SK-N-SH (cell line): ENCODE results near the gene CD3E. TPM values are rescaled to one million over a fixed set of nuclear protein-coding genes. Genes with fewer than 3 reads are reported as not detected.

Source experiments
- EP300 ChIP-seq, 2 experiments: IDR thresholded peaks; 2 replicates each; pipeline versions ENCODE4 v1.4.0 to v1.6.1; 2012; ENCODE audit warnings: borderline replicate concordance in 1 of 2, low read depth in 1 of 2, low read length in 1 of 2
- EZH2phosphoT487 ChIP-seq: fragments of 200-600 bp; sonication (generic); IDR thresholded peaks from 2 replicates; pipeline ENCODE4 v1.6.1; 2017; ENCODE audit warnings: low read depth, mixed run types, mild to moderate bottlenecking, antibody characterized with exemption, moderate library complexity, borderline replicate concordance
- FOSL2 ChIP-seq: IDR thresholded peaks from 2 replicates; pipeline ENCODE4 v1.4.0; 2012; ENCODE audit warnings: low read depth, mild to moderate bottlenecking, moderate library complexity, borderline replicate concordance
- GATA2 ChIP-seq: sonication (generic); formaldehyde crosslinking; IDR thresholded peaks from 2 replicates; pipeline ENCODE4 v1.5.0; 2020; ENCODE audit warnings: mild to moderate bottlenecking, missing genetic modification reagents
- MXI1 ChIP-seq: IDR thresholded peaks from 2 replicates; pipeline ENCODE4 v1.6.1; 2012; ENCODE audit warnings: mild to moderate bottlenecking, low read depth, low read length, improper control_type of control experiment
- NRF1 ChIP-seq: IDR thresholded peaks from 2 replicates; pipeline ENCODE4 v1.6.1; 2012; ENCODE audit warnings: low read depth, mild to moderate bottlenecking, low read length
- REST ChIP-seq: IDR thresholded peaks from 2 replicates; pipeline ENCODE4 v1.6.1; 2012; ENCODE audit warnings: mild to moderate bottlenecking, low read depth, low read length, moderate library complexity
- RXRA ChIP-seq: IDR thresholded peaks from 2 replicates; pipeline ENCODE4 v1.4.0; 2012; ENCODE audit warnings: low read depth, mild to moderate bottlenecking, borderline replicate concordance
- TCF12 ChIP-seq: IDR thresholded peaks from 2 replicates; pipeline ENCODE4 v1.4.0; 2012
- YY1 ChIP-seq: IDR thresholded peaks from 2 replicates; pipeline ENCODE4 v1.4.0; 2012; ENCODE audit warnings: low read depth, mild to moderate bottlenecking
- polyA plus RNA-seq, 3 experiments: library from polyadenylated mRNA; depleted of rRNA; stranded (reverse); fragments of >200 nt; gene quantifications; 2 replicates each; pipeline ENCODE4 v1.2.3, GENCODE V29; 2012
- TF ChIP-seq, protein P1 (sequence below): IDR thresholded peaks from 2 replicates; pipeline ENCODE4 v1.4.0; 2012; ENCODE audit warnings: low read depth, borderline replicate concordance
- TF ChIP-seq, protein P2 (sequence below): fragments of 200-600 bp; sonication (generic); IDR thresholded peaks from 2 replicates; pipeline ENCODE4 v1.6.1; 2017; ENCODE audit warnings: antibody characterized with exemption, mild to moderate bottlenecking, moderate library complexity
- TF ChIP-seq, protein P3 (sequence below): IDR thresholded peaks from 2 replicates; pipeline ENCODE4; 2012

Gene CD3E
- polyA plus RNA-seq, 1 of the 3 experiments (the other 2 are of a cell fraction): not detected

- TF ChIP-seq, protein P1, sequence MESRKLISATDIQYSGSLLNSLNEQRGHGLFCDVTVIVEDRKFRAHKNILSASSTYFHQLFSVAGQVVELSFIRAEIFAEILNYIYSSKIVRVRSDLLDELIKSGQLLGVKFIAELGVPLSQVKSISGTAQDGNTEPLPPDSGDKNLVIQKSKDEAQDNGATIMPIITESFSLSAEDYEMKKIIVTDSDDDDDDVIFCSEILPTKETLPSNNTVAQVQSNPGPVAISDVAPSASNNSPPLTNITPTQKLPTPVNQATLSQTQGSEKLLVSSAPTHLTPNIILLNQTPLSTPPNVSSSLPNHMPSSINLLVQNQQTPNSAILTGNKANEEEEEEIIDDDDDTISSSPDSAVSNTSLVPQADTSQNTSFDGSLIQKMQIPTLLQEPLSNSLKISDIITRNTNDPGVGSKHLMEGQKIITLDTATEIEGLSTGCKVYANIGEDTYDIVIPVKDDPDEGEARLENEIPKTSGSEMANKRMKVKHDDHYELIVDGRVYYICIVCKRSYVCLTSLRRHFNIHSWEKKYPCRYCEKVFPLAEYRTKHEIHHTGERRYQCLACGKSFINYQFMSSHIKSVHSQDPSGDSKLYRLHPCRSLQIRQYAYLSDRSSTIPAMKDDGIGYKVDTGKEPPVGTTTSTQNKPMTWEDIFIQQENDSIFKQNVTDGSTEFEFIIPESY: no peak
- peak; percentile 68; the same call in 1 of the 2 replicates for TF ChIP-seq MXI1
- peak; percentile 65 for TF ChIP-seq NRF1
- TF ChIP-seq FOSL2: no peak
- TF ChIP-seq, protein P2, sequence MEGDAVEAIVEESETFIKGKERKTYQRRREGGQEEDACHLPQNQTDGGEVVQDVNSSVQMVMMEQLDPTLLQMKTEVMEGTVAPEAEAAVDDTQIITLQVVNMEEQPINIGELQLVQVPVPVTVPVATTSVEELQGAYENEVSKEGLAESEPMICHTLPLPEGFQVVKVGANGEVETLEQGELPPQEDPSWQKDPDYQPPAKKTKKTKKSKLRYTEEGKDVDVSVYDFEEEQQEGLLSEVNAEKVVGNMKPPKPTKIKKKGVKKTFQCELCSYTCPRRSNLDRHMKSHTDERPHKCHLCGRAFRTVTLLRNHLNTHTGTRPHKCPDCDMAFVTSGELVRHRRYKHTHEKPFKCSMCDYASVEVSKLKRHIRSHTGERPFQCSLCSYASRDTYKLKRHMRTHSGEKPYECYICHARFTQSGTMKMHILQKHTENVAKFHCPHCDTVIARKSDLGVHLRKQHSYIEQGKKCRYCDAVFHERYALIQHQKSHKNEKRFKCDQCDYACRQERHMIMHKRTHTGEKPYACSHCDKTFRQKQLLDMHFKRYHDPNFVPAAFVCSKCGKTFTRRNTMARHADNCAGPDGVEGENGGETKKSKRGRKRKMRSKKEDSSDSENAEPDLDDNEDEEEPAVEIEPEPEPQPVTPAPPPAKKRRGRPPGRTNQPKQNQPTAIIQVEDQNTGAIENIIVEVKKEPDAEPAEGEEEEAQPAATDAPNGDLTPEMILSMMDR: no peak
- TF ChIP-seq TCF12: no peak
- no peak for TF ChIP-seq GATA2 (CRISPR knock-in tag)
- TF ChIP-seq YY1: 0 out of 2 replicates have a peak, but pooled peaks have one; percentile 23
- TF ChIP-seq EP300 (IDR thresholded peaks at IDR 0.05; ENCODE audit: borderline replicate concordance in 1 of 2, low read depth in 1 of 2, low read length in 1 of 2): no peak
- no peak for TF ChIP-seq RXRA
- TF ChIP-seq REST: no peak
- TF ChIP-seq, protein P3, sequence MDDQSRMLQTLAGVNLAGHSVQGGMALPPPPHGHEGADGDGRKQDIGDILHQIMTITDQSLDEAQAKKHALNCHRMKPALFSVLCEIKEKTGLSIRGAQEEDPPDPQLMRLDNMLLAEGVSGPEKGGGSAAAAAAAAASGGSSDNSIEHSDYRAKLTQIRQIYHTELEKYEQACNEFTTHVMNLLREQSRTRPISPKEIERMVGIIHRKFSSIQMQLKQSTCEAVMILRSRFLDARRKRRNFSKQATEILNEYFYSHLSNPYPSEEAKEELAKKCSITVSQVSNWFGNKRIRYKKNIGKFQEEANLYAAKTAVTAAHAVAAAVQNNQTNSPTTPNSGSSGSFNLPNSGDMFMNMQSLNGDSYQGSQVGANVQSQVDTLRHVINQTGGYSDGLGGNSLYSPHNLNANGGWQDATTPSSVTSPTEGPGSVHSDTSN: no peak
- TF ChIP-seq EZH2phosphoT487: no peak
- TF ChIP-seq, all 33 proteins: peak for 13
Measured at GRCh38 chr11:118359295-118359958, 54.9 kb downstream of the CD3E start, which contains the start of gene UBE4A (continued).
